Liver (tissue), 9 donors: Measurements from ENCODE around the gene DOCK9. TPM values are rescaled to one million over a fixed set of nuclear protein-coding genes. Genes with fewer than 3 reads are reported as not detected.

Experiments used
- DNase-seq: peaks from one replicate; pipeline ENCODE4 v3.0.0-alpha.2; 2017; ENCODE audit warnings: low spot score
- H3K27ac ChIP-seq, 2 donors: one replicate each; pipeline ENCODE4 v1.7.0; 2013; ENCODE audit warnings: inconsistent platforms in 2 of 2, low read length in 2 of 2, control low read depth in 1 of 2, low read depth in 1 of 2, mild to moderate bottlenecking in 1 of 2
- H3K27me3 ChIP-seq, 4 donors: one replicate each; pipeline versions ENCODE4 v1.6.1 to v1.7.0; 2013; ENCODE audit warnings: low read length in 3 of 4, inconsistent platforms in 1 of 4, mild to moderate bottlenecking in 1 of 4, moderate library complexity in 1 of 4; ENCODE audit not compliant: control insufficient read depth in 4 of 4, insufficient read depth in 4 of 4
- H3K36me3 ChIP-seq, 4 donors: one replicate each; pipeline versions ENCODE4 v1.6.1 to v1.7.0; 2013; ENCODE audit warnings: low read length in 3 of 4, mild to moderate bottlenecking in 3 of 4, low read depth in 1 of 4, moderate library complexity in 1 of 4; ENCODE audit not compliant: control insufficient read depth in 4 of 4, insufficient read depth in 3 of 4
- H3K4me1 ChIP-seq, 4 donors: one replicate each; pipeline versions ENCODE4 v1.6.1 to v1.7.0; 2013; ENCODE audit warnings: low read length in 3 of 4, mild to moderate bottlenecking in 3 of 4, moderate library complexity in 1 of 4; ENCODE audit not compliant: control insufficient read depth in 4 of 4, insufficient read depth in 4 of 4
- H3K4me3 ChIP-seq, 3 donors: one replicate each; pipeline versions ENCODE4 v1.6.1 to v1.7.0; 2013; ENCODE audit warnings: low read length in 3 of 3, control low read depth in 1 of 3, low read depth in 1 of 3, mild to moderate bottlenecking in 1 of 3
- H3K9ac ChIP-seq, 2 donors: one replicate each; pipeline ENCODE4 v1.7.0; 2013; ENCODE audit warnings: low read length in 2 of 2, mild to moderate bottlenecking in 2 of 2, moderate library complexity in 2 of 2, control low read depth in 1 of 2, low read depth in 1 of 2
- H3K9me3 ChIP-seq, 4 donors: one replicate each; pipeline versions ENCODE4 v1.6.1 to v1.7.0; 2013; ENCODE audit warnings: low read length in 3 of 4; ENCODE audit not compliant: control insufficient read depth in 4 of 4
- ATF3 ChIP-seq: IDR thresholded peaks from 2 replicates; pipeline ENCODE4 v1.6.1; 2016; ENCODE audit warnings: antibody characterized with exemption
- CTCF ChIP-seq: fragments of 150-350 bp; IDR thresholded peaks from 2 replicates; pipeline ENCODE4 v1.5.1; 2017; ENCODE audit warnings: improper control_type of control experiment, low read depth, low read length; ENCODE audit not compliant: missing input control
- EGR1 ChIP-seq, 2 donors: IDR thresholded peaks; 2 replicates each; pipeline ENCODE4 v1.6.1; 2016 to 2018; ENCODE audit warnings: antibody characterized with exemption in 2 of 2, low read depth in 2 of 2
- FOXA1 ChIP-seq: IDR thresholded peaks from 2 replicates; pipeline ENCODE4 v1.6.1; 2016; ENCODE audit warnings: antibody characterized with exemption
- FOXA2 ChIP-seq: IDR thresholded peaks from 2 replicates; pipeline ENCODE4 v1.6.1; 2016; ENCODE audit warnings: antibody characterized with exemption
- GABPA ChIP-seq, 2 donors: IDR thresholded peaks in 1 of 2; conservative IDR thresholded peaks in 1 of 2; 2 replicates each; pipeline ENCODE4 v1.6.1; 2016; ENCODE audit warnings: antibody characterized with exemption in 2 of 2, mild to moderate bottlenecking in 1 of 2, moderate library complexity in 1 of 2
- HNF4A ChIP-seq, 2 donors: conservative IDR thresholded peaks; 2 replicates each; pipeline ENCODE4 v1.6.1; 2016; ENCODE audit warnings: antibody characterized with exemption in 2 of 2, mild to moderate bottlenecking in 2 of 2
- HNF4G ChIP-seq: IDR thresholded peaks from 2 replicates; pipeline ENCODE4 v1.6.1; 2016; ENCODE audit warnings: antibody characterized with exemption
- JUND ChIP-seq, 2 donors: IDR thresholded peaks; 2 replicates each; pipeline ENCODE4 v1.6.1; 2016; ENCODE audit warnings: antibody characterized with exemption in 2 of 2
- MAX ChIP-seq: IDR thresholded peaks from 2 replicates; pipeline ENCODE4 v1.6.1; 2016; ENCODE audit warnings: antibody characterized with exemption
- NR2F2 ChIP-seq: IDR thresholded peaks from 2 replicates; pipeline ENCODE4 v1.6.1; 2016; ENCODE audit warnings: antibody characterized with exemption
- RAD21 ChIP-seq, 2 donors: IDR thresholded peaks; 2 replicates each; pipeline ENCODE4 v1.6.1; 2016; ENCODE audit warnings: antibody characterized with exemption in 2 of 2, mild to moderate bottlenecking in 2 of 2
- REST ChIP-seq: IDR thresholded peaks from 2 replicates; pipeline ENCODE4 v1.6.1; 2016; ENCODE audit warnings: antibody characterized with exemption, mild to moderate bottlenecking
- RXRA ChIP-seq, 2 donors: IDR thresholded peaks; 2 replicates each; pipeline ENCODE4 v1.6.1; 2017 to 2018; ENCODE audit warnings: antibody characterized with exemption in 2 of 2, mild to moderate bottlenecking in 1 of 2
- SP1 ChIP-seq: IDR thresholded peaks from 2 replicates; pipeline ENCODE4 v1.6.1; 2018; ENCODE audit warnings: antibody characterized with exemption, mild to moderate bottlenecking
- TAF1 ChIP-seq: conservative IDR thresholded peaks from 2 replicates; pipeline ENCODE4 v1.6.1; 2016; ENCODE audit warnings: antibody characterized with exemption, mild to moderate bottlenecking
- YY1 ChIP-seq: IDR thresholded peaks from 2 replicates; pipeline ENCODE4 v1.6.1; 2016; ENCODE audit warnings: antibody characterized with exemption, mild to moderate bottlenecking
- ZBTB33 ChIP-seq: IDR thresholded peaks from 2 replicates; pipeline ENCODE4 v1.6.1; 2016; ENCODE audit warnings: antibody characterized with exemption
- WGBS: extraction: QIAGEN DNeasy Blood & Tissue Kit; methylation state at CpG from one replicate; pipeline ENCODE4 v1.1.7; 2013; 5-methylcytosine and 5-hydroxymethylcytosine counted together
- polyA plus RNA-seq, 2 donors: library from polyadenylated mRNA; stranded (reverse) in 1 of 2; unstranded in 1 of 2; fragments of 200-250 nt in 1 of 2; fragments of >200 nt in 1 of 2; fragmentation: Nextera tagmentation in 1 of 2; extraction: Ambion mirVana in 1 of 2; gene quantifications; one replicate each; pipeline versions ENCODE4 v1.2.1 to v1.2.3, GENCODE V29; 2013 to 2015
- total RNA-seq, 2 donors: library from RNA; depleted of rRNA; stranded (reverse); fragments of >200 nt; gene quantifications; one replicate each; pipeline ENCODE4 v1.2.3, GENCODE V29; 2014
- donor health status: healthy.
- donor health status: healthy.
- donor health status: healthy.
- donor health status: healthy.
- donor health status: healthy.

The DOCK9 gene
- total and polyA plus RNA-seq, 4 donors: 5.4 to 31.3 (median 10.6) TPM

- TF ChIP-seq REST (no peak), MAX (no peak), GABPA (IDR thresholded peaks at IDR 0.05 in 1 of 2, conservative IDR thresholded peaks at IDR 0.05 in 1 of 2) (no peak), RXRA (IDR thresholded peaks at IDR 0.05) (no peak), SP1 (no peak), RAD21 (IDR thresholded peaks at IDR 0.05) (no peak), FOXA1 (no peak)
These were observed 111.0 kb downstream of the DOCK9 start (continued) for GRCh38 chr13:98866882-98867281.

- H3K27ac ChIP-seq: no peak overlapping the region
- no peak overlapping the region for H3K4me3 ChIP-seq
- no peaks in the 10 kb centered on the region for H3K9me3 ChIP-seq
- H3K4me1 ChIP-seq: no peaks in the 10 kb centered on the region
- WGBS: 75% methylated on average over 6 of the region's 6 CpGs
- no peaks in the 10 kb centered on the region for H3K27me3 ChIP-seq
- peaks cover 1 to 15% (median 11%) of the 10 kb centered on the region in 4 donors for H3K36me3 ChIP-seq
- no peak for DNase-seq
- TF ChIP-seq ZBTB33 (no peak), RAD21 (IDR thresholded peaks at IDR 0.05) (no peak), NR2F2 (no peak), RXRA (IDR thresholded peaks at IDR 0.05) (no peak), GABPA (IDR thresholded peaks at IDR 0.05 in 1 of 2, conservative IDR thresholded peaks at IDR 0.05 in 1 of 2) (no peak), HNF4G (no peak), FOXA1 (no peak), JUND (IDR thresholded peaks at IDR 0.05) (no peak), HNF4A (conservative IDR thresholded peaks at IDR 0.05) (no peak), FOXA2 (no peak), CTCF (no peak), MAX (no peak), TAF1 (no peak), EGR1 (IDR thresholded peaks at IDR 0.05; ENCODE audit: low read depth in 2 of 2) (no peak), ATF3 (no peak), YY1 (no peak)
- no peak overlapping the region for H3K9ac ChIP-seq
These were observed 117.4 kb downstream of the DOCK9 start for GRCh38 chr13:98860491-98860890.
